ENCODE measurements around the gene CCNL2. TPM values are rescaled to one million over a fixed set of nuclear protein-coding genes. Genes with fewer than 3 reads are reported as not detected.

Gene CCNL2
- total and polyA plus RNA-seq, 2 of the 13 experiments (the other 11 are each of a cell fraction or from before 2014, with no cell fraction given), result 105 to 340 TPM

GRCh38 chr1:1432951-1433803, 34.0 kb upstream of the CCNL2 start (continued):
- TF ChIP-seq ZBTB2 (CRISPR knock-in tag; IDR thresholded peaks at IDR 0.05; ENCODE audit: low read depth) (no peak), E2F2 (CRISPR knock-in tag; IDR thresholded peaks at IDR 0.05; ENCODE audit: borderline replicate concordance) (no peak), SOX5 (CRISPR knock-in tag; IDR thresholded peaks at IDR 0.05; ENCODE audit: borderline replicate concordance) (peak; percentile 92), ATF1 (CRISPR knock-in tag; IDR thresholded peaks at IDR 0.05) (no peak), ATAD3A (CRISPR knock-in tag; IDR thresholded peaks at IDR 0.05) (no peak), NKX3-1 (CRISPR knock-in tag; IDR thresholded peaks at IDR 0.05) (no peak), ZNF792 (CRISPR knock-in tag; IDR thresholded peaks at IDR 0.05) (peak; percentile 90), TOE1 (CRISPR knock-in tag; IDR thresholded peaks at IDR 0.05) (no peak), JDP2 (CRISPR knock-in tag; IDR thresholded peaks at IDR 0.05; ENCODE audit: borderline replicate concordance) (no peak), ZNF350 (CRISPR knock-in tag; IDR thresholded peaks at IDR 0.05; ENCODE audit: borderline replicate concordance, low read depth) (peak; percentile 77; the same call in 1 of the 2 replicates), PCBP1 (IDR thresholded peaks at IDR 0.05; ENCODE audit: borderline replicate concordance, low read depth, low read length) (peak; percentile 86; the same call in 1 of the 2 replicates), CHD2 (IDR thresholded peaks at IDR 0.05; ENCODE audit: low read depth, low read length) (peak; percentile 59; the same call in 1 of the 2 replicates), ZFP36L1 (CRISPR knock-in tag; IDR thresholded peaks at IDR 0.05) (0 out of 2 replicates have a peak, but pooled peaks have one; percentile 21), IKZF4 (CRISPR knock-in tag; IDR thresholded peaks at IDR 0.05; ENCODE audit: borderline replicate concordance, low read depth, not compliant biosample characterization) (peak; percentile 22), HES4 (CRISPR knock-in tag; IDR thresholded peaks at IDR 0.05; ENCODE audit: borderline replicate concordance) (peak; percentile 77; the same call in 1 of the 2 replicates), ZNF10 (CRISPR knock-in tag; IDR thresholded peaks at IDR 0.05; ENCODE audit: borderline replicate concordance, low read depth) (no peak), ZNF343 (CRISPR knock-in tag; IDR thresholded peaks at IDR 0.05) (peak; percentile 71), PTBP1 (IDR thresholded peaks at IDR 0.05; ENCODE audit: low read depth, low read length, poor library complexity, severe bottlenecking) (peak; percentile 20), ZNF703 (CRISPR knock-in tag; IDR thresholded peaks at IDR 0.05; ENCODE audit: borderline replicate concordance) (peak; percentile 27; the same call in 1 of the 2 replicates), ARNT (IDR thresholded peaks at IDR 0.05) (no peak), BCL3 (CRISPR knock-in tag; IDR thresholded peaks at IDR 0.05) (peak; percentile 60; the same call in 1 of the 2 replicates), ZNF770 (CRISPR knock-in tag; IDR thresholded peaks at IDR 0.05) (peak; percentile 75), ZNF674 (CRISPR knock-in tag; IDR thresholded peaks at IDR 0.05; ENCODE audit: low read depth) (0 out of 2 replicates have a peak, but pooled peaks have one; percentile 33), ETV5 (CRISPR knock-in tag; IDR thresholded peaks at IDR 0.05; ENCODE audit: borderline replicate concordance) (peak; percentile 89; the same call in 1 of the 2 replicates)
